OCI-LY3 (cell line): Measurements from ENCODE around the gene IRGM.

ENCODE experiments used
- CTCF ChIP-seq: fragments of 200-600, 300-600 bp; sonication (generic); IDR thresholded peaks from 2 replicates; pipeline ENCODE4 v1.5.1; 2014; ENCODE audit warnings: antibody characterized with exemption, low read length, low read depth
- EZH2phosphoT487 ChIP-seq: fragments of 200-600 bp; shearing (Covaris generic); IDR thresholded peaks from 2 replicates; pipeline ENCODE4 v1.6.1; 2018; ENCODE audit warnings: antibody characterized with exemption, mixed run types, low read depth

- TF ChIP-seq CTCF: no peak
- no peak for TF ChIP-seq EZH2phosphoT487
These were observed 48.9 kb upstream of the IRGM start for GRCh38 chr5:150797384-150797783.
